Liver (tissue), 9 donors: ENCODE measurements around the gene GRB14. TPM values are rescaled to one million over a fixed set of nuclear protein-coding genes. Genes with fewer than 3 reads are reported as not detected.
A peak's percentile ranks its signal among the peaks of the same experiment; 100 is the strongest.

ENCODE experiments used
- DNase-seq: peaks from one replicate; pipeline ENCODE4 v3.0.0-alpha.2; 2017; ENCODE audit warnings: low spot score
- H3K27ac ChIP-seq, 2 donors: one replicate each; pipeline ENCODE4 v1.7.0; 2013; ENCODE audit warnings: inconsistent platforms in 2 of 2, low read length in 2 of 2, control low read depth in 1 of 2, low read depth in 1 of 2, mild to moderate bottlenecking in 1 of 2
- H3K27me3 ChIP-seq, 4 donors: one replicate each; pipeline versions ENCODE4 v1.6.1 to v1.7.0; 2013; ENCODE audit warnings: low read length in 3 of 4, inconsistent platforms in 1 of 4, mild to moderate bottlenecking in 1 of 4, moderate library complexity in 1 of 4; ENCODE audit not compliant: control insufficient read depth in 4 of 4, insufficient read depth in 4 of 4
- H3K36me3 ChIP-seq, 4 donors: one replicate each; pipeline versions ENCODE4 v1.6.1 to v1.7.0; 2013; ENCODE audit warnings: low read length in 3 of 4, mild to moderate bottlenecking in 3 of 4, low read depth in 1 of 4, moderate library complexity in 1 of 4; ENCODE audit not compliant: control insufficient read depth in 4 of 4, insufficient read depth in 3 of 4
- H3K4me1 ChIP-seq, 4 donors: one replicate each; pipeline versions ENCODE4 v1.6.1 to v1.7.0; 2013; ENCODE audit warnings: low read length in 3 of 4, mild to moderate bottlenecking in 3 of 4, moderate library complexity in 1 of 4; ENCODE audit not compliant: control insufficient read depth in 4 of 4, insufficient read depth in 4 of 4
- H3K4me3 ChIP-seq, 3 donors: one replicate each; pipeline versions ENCODE4 v1.6.1 to v1.7.0; 2013; ENCODE audit warnings: low read length in 3 of 3, control low read depth in 1 of 3, low read depth in 1 of 3, mild to moderate bottlenecking in 1 of 3
- H3K9ac ChIP-seq, 2 donors: one replicate each; pipeline ENCODE4 v1.7.0; 2013; ENCODE audit warnings: low read length in 2 of 2, mild to moderate bottlenecking in 2 of 2, moderate library complexity in 2 of 2, control low read depth in 1 of 2, low read depth in 1 of 2
- H3K9me3 ChIP-seq, 4 donors: one replicate each; pipeline versions ENCODE4 v1.6.1 to v1.7.0; 2013; ENCODE audit warnings: low read length in 3 of 4; ENCODE audit not compliant: control insufficient read depth in 4 of 4
- EGR1 ChIP-seq, 2 donors: IDR thresholded peaks; 2 replicates each; pipeline ENCODE4 v1.6.1; 2016 to 2018; ENCODE audit warnings: antibody characterized with exemption in 2 of 2, low read depth in 2 of 2
- FOXA1 ChIP-seq: IDR thresholded peaks from 2 replicates; pipeline ENCODE4 v1.6.1; 2016; ENCODE audit warnings: antibody characterized with exemption
- FOXA2 ChIP-seq: IDR thresholded peaks from 2 replicates; pipeline ENCODE4 v1.6.1; 2016; ENCODE audit warnings: antibody characterized with exemption
- HNF4A ChIP-seq, 2 donors: conservative IDR thresholded peaks; 2 replicates each; pipeline ENCODE4 v1.6.1; 2016; ENCODE audit warnings: antibody characterized with exemption in 2 of 2, mild to moderate bottlenecking in 2 of 2
- HNF4G ChIP-seq: IDR thresholded peaks from 2 replicates; pipeline ENCODE4 v1.6.1; 2016; ENCODE audit warnings: antibody characterized with exemption
- JUND ChIP-seq, 2 donors: IDR thresholded peaks; 2 replicates each; pipeline ENCODE4 v1.6.1; 2016; ENCODE audit warnings: antibody characterized with exemption in 2 of 2
- NR2F2 ChIP-seq: IDR thresholded peaks from 2 replicates; pipeline ENCODE4 v1.6.1; 2016; ENCODE audit warnings: antibody characterized with exemption
- RAD21 ChIP-seq, 2 donors: IDR thresholded peaks; 2 replicates each; pipeline ENCODE4 v1.6.1; 2016; ENCODE audit warnings: antibody characterized with exemption in 2 of 2, mild to moderate bottlenecking in 2 of 2
- RXRA ChIP-seq, 2 donors: IDR thresholded peaks; 2 replicates each; pipeline ENCODE4 v1.6.1; 2017 to 2018; ENCODE audit warnings: antibody characterized with exemption in 2 of 2, mild to moderate bottlenecking in 1 of 2
- SP1 ChIP-seq: IDR thresholded peaks from 2 replicates; pipeline ENCODE4 v1.6.1; 2018; ENCODE audit warnings: antibody characterized with exemption, mild to moderate bottlenecking
- TAF1 ChIP-seq: conservative IDR thresholded peaks from 2 replicates; pipeline ENCODE4 v1.6.1; 2016; ENCODE audit warnings: antibody characterized with exemption, mild to moderate bottlenecking
- YY1 ChIP-seq: IDR thresholded peaks from 2 replicates; pipeline ENCODE4 v1.6.1; 2016; ENCODE audit warnings: antibody characterized with exemption, mild to moderate bottlenecking
- WGBS: extraction: QIAGEN DNeasy Blood & Tissue Kit; methylation state at CpG from one replicate; pipeline ENCODE4 v1.1.7; 2013; 5-methylcytosine and 5-hydroxymethylcytosine counted together
- polyA plus RNA-seq, 2 donors: library from polyadenylated mRNA; stranded (reverse) in 1 of 2; unstranded in 1 of 2; fragments of 200-250 nt in 1 of 2; fragments of >200 nt in 1 of 2; fragmentation: Nextera tagmentation in 1 of 2; extraction: Ambion mirVana in 1 of 2; gene quantifications; one replicate each; pipeline versions ENCODE4 v1.2.1 to v1.2.3, GENCODE V29; 2013 to 2015
- total RNA-seq, 2 donors: library from RNA; depleted of rRNA; stranded (reverse); fragments of >200 nt; gene quantifications; one replicate each; pipeline ENCODE4 v1.2.3, GENCODE V29; 2014
- TF ChIP-seq, protein P1 (sequence below): IDR thresholded peaks from 2 replicates; pipeline ENCODE4 v1.6.1; 2016; ENCODE audit warnings: antibody characterized with exemption
- TF ChIP-seq, protein P2 (sequence below): IDR thresholded peaks from 2 replicates; pipeline ENCODE4 v1.6.1; 2016; ENCODE audit warnings: antibody characterized with exemption
- TF ChIP-seq, protein P3 (sequence below): IDR thresholded peaks from 2 replicates; pipeline ENCODE4 v1.6.1; 2016; ENCODE audit warnings: antibody characterized with exemption
- TF ChIP-seq, protein P4 (sequence below): fragments of 150-350 bp; IDR thresholded peaks from 2 replicates; pipeline ENCODE4 v1.5.1; 2017; ENCODE audit warnings: improper control_type of control experiment, low read depth, low read length; ENCODE audit not compliant: missing input control
- donor health status: healthy.
- donor health status: healthy.
- donor health status: healthy.
- donor health status: healthy.
- donor health status: healthy.

The GRB14 gene
- total and polyA plus RNA-seq, 4 donors = 1.0 to 119 (median 33.0) TPM

DNA sequence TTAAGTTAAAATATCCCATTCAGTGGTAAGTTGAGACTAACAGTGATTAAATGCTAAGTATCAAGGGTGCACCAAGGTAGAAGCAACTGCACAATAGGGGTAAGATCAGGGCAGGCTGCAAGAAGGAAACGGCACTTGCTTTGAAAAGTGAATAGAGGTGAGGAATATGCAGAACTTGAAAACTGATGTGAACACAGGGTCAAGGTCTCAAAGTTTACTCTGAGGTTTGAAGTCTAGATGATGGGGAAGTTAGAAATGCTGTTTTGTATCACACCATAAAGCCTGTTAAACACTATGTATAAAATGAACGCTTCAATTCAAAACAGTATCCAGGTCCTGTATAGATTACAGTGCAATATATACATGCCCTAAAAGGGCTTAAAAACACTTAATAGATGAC, 50.8 kb downstream of the GRB14 start:
- no peak for DNase-seq
- Histone ChIP-seq H3K4me3 (no peak overlapping the region), H3K9ac (no peak overlapping the region), H3K4me1 (peaks cover 0 to 25% (median 11%) of the 10 kb centered on the region in 4 donors), H3K27ac (no peak overlapping the region), H3K27me3 (no peaks in the 10 kb centered on the region), H3K36me3 (no peaks in the 10 kb centered on the region), H3K9me3 (no peaks in the 10 kb centered on the region)
- TF ChIP-seq HNF4A (conservative IDR thresholded peaks at IDR 0.05) (peak; percentile 45 to 56), EGR1 (IDR thresholded peaks at IDR 0.05; ENCODE audit: low read depth in 2 of 2) (no peak)
- 70% methylated on average over 2 of the region's 2 CpGs for WGBS

DNA sequence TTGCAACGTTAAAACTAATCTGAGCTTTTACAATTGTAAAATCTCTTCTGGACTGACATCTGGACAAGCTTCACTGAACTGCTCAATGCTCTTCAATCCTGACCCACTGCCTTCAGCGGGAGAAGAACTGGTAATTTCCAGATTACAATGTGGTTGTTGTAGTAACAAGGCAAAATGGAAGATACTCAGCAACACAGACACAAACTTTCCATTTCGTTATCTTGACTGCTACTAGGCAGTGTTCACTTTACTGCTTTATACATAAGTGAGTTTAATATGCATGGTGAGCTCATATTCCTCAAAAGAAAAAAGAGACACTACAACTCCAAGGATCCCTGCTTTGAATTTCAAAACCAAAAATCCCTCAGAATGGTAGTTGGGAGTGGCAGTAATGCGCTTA, 51.9 kb downstream of the GRB14 start:
- WGBS = 70% methylated on average over 4 of the region's 4 CpGs
- no peak for DNase-seq
- Histone ChIP-seq H3K4me3 (no peak overlapping the region), H3K27ac (peak overlapping the region in 1 of 2 donors; percentile 33), H3K4me1 (peaks cover 0 to 29% (median 13%) of the 10 kb centered on the region in 4 donors), H3K9ac (no peak overlapping the region), H3K36me3 (no peaks in the 10 kb centered on the region), H3K27me3 (no peaks in the 10 kb centered on the region), H3K9me3 (no peaks in the 10 kb centered on the region)
- TF ChIP-seq, protein P1, sequence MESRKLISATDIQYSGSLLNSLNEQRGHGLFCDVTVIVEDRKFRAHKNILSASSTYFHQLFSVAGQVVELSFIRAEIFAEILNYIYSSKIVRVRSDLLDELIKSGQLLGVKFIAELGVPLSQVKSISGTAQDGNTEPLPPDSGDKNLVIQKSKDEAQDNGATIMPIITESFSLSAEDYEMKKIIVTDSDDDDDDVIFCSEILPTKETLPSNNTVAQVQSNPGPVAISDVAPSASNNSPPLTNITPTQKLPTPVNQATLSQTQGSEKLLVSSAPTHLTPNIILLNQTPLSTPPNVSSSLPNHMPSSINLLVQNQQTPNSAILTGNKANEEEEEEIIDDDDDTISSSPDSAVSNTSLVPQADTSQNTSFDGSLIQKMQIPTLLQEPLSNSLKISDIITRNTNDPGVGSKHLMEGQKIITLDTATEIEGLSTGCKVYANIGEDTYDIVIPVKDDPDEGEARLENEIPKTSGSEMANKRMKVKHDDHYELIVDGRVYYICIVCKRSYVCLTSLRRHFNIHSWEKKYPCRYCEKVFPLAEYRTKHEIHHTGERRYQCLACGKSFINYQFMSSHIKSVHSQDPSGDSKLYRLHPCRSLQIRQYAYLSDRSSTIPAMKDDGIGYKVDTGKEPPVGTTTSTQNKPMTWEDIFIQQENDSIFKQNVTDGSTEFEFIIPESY = no peak
- TF ChIP-seq YY1 = peak; percentile 38

DNA sequence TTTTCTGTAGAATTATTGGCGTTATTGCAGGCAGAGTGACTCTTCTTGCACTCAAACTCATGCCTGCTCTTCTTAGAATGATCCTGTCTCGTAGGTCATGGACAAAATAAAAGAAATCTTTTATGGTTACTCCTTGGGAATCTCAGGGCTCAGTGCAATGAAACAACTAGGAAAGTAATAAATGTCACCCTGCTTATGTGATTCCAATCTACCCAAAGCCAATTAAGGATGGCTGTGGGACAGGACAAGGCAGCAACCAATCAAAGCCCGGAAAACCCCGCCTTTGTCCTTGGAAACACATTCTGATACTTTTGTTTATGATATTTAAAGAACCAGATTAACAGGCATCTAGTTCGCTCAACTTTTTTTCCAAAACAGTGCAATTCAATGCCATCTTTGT, 53.0 kb downstream of the GRB14 start:
- TF ChIP-seq JUND (IDR thresholded peaks at IDR 0.05) (no peak), RXRA (IDR thresholded peaks at IDR 0.05) (peak in 1 of 2 donors; percentile 12), SP1 (no peak), HNF4A (conservative IDR thresholded peaks at IDR 0.05) (peak in 1 of 2 donors; percentile 13), RAD21 (IDR thresholded peaks at IDR 0.05) (no peak), FOXA2 (no peak), FOXA1 (no peak), TAF1 (peak; percentile 60), EGR1 (IDR thresholded peaks at IDR 0.05; ENCODE audit: low read depth in 2 of 2) (no peak), NR2F2 (no peak), YY1 (peak; percentile 62), HNF4G (no peak)
- TF ChIP-seq, protein P2, sequence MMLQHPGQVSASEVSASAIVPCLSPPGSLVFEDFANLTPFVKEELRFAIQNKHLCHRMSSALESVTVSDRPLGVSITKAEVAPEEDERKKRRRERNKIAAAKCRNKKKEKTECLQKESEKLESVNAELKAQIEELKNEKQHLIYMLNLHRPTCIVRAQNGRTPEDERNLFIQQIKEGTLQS = no peak
- TF ChIP-seq, protein P3, sequence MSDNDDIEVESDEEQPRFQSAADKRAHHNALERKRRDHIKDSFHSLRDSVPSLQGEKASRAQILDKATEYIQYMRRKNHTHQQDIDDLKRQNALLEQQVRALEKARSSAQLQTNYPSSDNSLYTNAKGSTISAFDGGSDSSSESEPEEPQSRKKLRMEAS = no peak
- TF ChIP-seq, protein P4, sequence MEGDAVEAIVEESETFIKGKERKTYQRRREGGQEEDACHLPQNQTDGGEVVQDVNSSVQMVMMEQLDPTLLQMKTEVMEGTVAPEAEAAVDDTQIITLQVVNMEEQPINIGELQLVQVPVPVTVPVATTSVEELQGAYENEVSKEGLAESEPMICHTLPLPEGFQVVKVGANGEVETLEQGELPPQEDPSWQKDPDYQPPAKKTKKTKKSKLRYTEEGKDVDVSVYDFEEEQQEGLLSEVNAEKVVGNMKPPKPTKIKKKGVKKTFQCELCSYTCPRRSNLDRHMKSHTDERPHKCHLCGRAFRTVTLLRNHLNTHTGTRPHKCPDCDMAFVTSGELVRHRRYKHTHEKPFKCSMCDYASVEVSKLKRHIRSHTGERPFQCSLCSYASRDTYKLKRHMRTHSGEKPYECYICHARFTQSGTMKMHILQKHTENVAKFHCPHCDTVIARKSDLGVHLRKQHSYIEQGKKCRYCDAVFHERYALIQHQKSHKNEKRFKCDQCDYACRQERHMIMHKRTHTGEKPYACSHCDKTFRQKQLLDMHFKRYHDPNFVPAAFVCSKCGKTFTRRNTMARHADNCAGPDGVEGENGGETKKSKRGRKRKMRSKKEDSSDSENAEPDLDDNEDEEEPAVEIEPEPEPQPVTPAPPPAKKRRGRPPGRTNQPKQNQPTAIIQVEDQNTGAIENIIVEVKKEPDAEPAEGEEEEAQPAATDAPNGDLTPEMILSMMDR = no peak
- peaks cover 0 to 38% (median 20%) of the 10 kb centered on the region in 4 donors for H3K4me1 ChIP-seq
- no peaks in the 10 kb centered on the region for H3K27me3 ChIP-seq
- no peaks in the 10 kb centered on the region for H3K9me3 ChIP-seq
- DNase-seq = no peak
- peak overlapping the region; percentile 66 to 88 (median 79) for H3K4me3 ChIP-seq
- H3K27ac ChIP-seq = peak overlapping the region; percentile 57 to 76
- 26% methylated on average over 5 of the region's 5 CpGs for WGBS
- H3K9ac ChIP-seq = peak overlapping the region; percentile 49 to 98
- H3K36me3 ChIP-seq = no peaks in the 10 kb centered on the region
